HepG2 (cell line): Measurements from ENCODE around the gene GJA10.

Experiments
- E2F1 ChIP-seq: sonication (generic); formaldehyde crosslinking; IDR thresholded peaks from 2 replicates; pipeline ENCODE4 v1.5.0; 2020; ENCODE audit warnings: missing genetic modification reagents
- POLR2A ChIP-seq, 2 experiments: IDR thresholded peaks; 2 replicates each; pipeline ENCODE4 v1.6.1; 2011; ENCODE audit warnings: low read depth in 2 of 2, low read length in 2 of 2, mild to moderate bottlenecking in 1 of 2, moderate library complexity in 1 of 2; ENCODE audit not compliant: insufficient read depth in 1 of 2

- TF ChIP-seq E2F1 (no peak), POLR2A (IDR thresholded peaks at IDR 0.05; ENCODE audit: insufficient read depth in 1 of 2, low read depth in 2 of 2, low read length in 2 of 2) (no peak)
Observed at GRCh38 chr6:89927791-89928550, 33.7 kb downstream of the GJA10 start.
